CD4-positive, alpha-beta T cell (primary cell): ENCODE results near the gene KCND1. TPM values are rescaled to one million over a fixed set of nuclear protein-coding genes. Genes with fewer than 3 reads are reported as not detected.

Experiments used
- ATAC-seq: fragments of 200-7000 bp; cut with Tn5 transposase; one replicate; pipeline ENCODE4 v1.10.0; 2022; ENCODE audit warnings: mild to moderate bottlenecking; ENCODE audit not compliant: poor library complexity
- CTCF ChIA-PET: fragments of 350-600 bp; sonication (Branson Sonifier 250); formaldehyde crosslinking; loops from one replicate; lab custom pipeline; 2021; ENCODE audit warnings: antibody characterized with exemption, inconsistent platforms; lab: Charles Lee
- POLR2A ChIA-PET: fragments of 350-600 bp; sonication (Branson Sonifier 250); formaldehyde crosslinking; loops from one replicate; lab custom pipeline; 2021; ENCODE audit warnings: antibody characterized with exemption, inconsistent platforms; lab: Charles Lee
- DNase-seq, 14 experiments: peaks; one replicate each; pipeline ENCODE4 v3.0.0-alpha.2; 2013 to 2020; ENCODE audit warnings: mixed read lengths in 2 of 14
- H3K27ac ChIP-seq, 2 donors: one replicate each; pipeline versions ENCODE4 v1.5.1 to v1.7.0; 2013; ENCODE audit warnings: low read length in 2 of 2, low read depth in 1 of 2, mild to moderate bottlenecking in 1 of 2
- H3K27me3 ChIP-seq, 2 experiments: 1 replicate in 1 of 2; 2 replicates in 1 of 2; pipeline versions ENCODE4 v1.6.1 to v1.7.0; 2013; ENCODE audit warnings: low read length in 2 of 2, control low read depth in 1 of 2, mild to moderate bottlenecking in 1 of 2, moderate library complexity in 1 of 2; ENCODE audit not compliant: insufficient read depth in 2 of 2, control insufficient read depth in 1 of 2
- H3K36me3 ChIP-seq: one replicate; pipeline ENCODE4 v1.6.1; 2013; ENCODE audit warnings: low read length, control low read depth; ENCODE audit not compliant: insufficient read depth
- H3K4me1 ChIP-seq: one replicate; pipeline ENCODE4 v1.6.1; 2013; ENCODE audit warnings: low read length, control low read depth; ENCODE audit not compliant: insufficient read depth
- H3K4me3 ChIP-seq: one replicate; pipeline ENCODE4 v1.5.1; 2013; ENCODE audit warnings: mild to moderate bottlenecking, low read length, moderate library complexity
- H3K9me3 ChIP-seq, 2 experiments: 1 replicate in 1 of 2; 2 replicates in 1 of 2; pipeline versions ENCODE4 v1.6.1 to v1.7.0; 2013; ENCODE audit warnings: low read length in 2 of 2, mild to moderate bottlenecking in 2 of 2, control low read depth in 1 of 2, moderate library complexity in 1 of 2; ENCODE audit not compliant: control insufficient read depth in 1 of 2, insufficient read depth in 1 of 2
- H3K27ac Mint-ChIP-seq: one replicate; pipeline ENCODE4 v1.8.0; 2020; ENCODE audit warnings: mixed read lengths
- H3K27me3 Mint-ChIP-seq: one replicate; pipeline ENCODE4 v1.8.0; 2021; ENCODE audit warnings: mixed read lengths
- H3K36me3 Mint-ChIP-seq: one replicate; pipeline ENCODE4 v1.8.0; 2021; ENCODE audit warnings: low read depth, mixed read lengths
- H3K4me1 Mint-ChIP-seq: one replicate; pipeline ENCODE4 v1.8.0; 2021; ENCODE audit warnings: low read depth, mixed read lengths
- H3K4me3 Mint-ChIP-seq: one replicate; pipeline ENCODE4 v1.8.0; 2020; ENCODE audit warnings: mild to moderate bottlenecking, mixed read lengths
- H3K9me3 Mint-ChIP-seq: one replicate; pipeline ENCODE4 v1.8.0; 2020; ENCODE audit warnings: mixed read lengths
- CTCF ChIP-seq: fragments of 200-600 bp; IDR thresholded peaks from one replicate; pipeline ENCODE4 v1.8.0; 2022; ENCODE audit warnings: antibody characterized with exemption, mild to moderate bottlenecking
- intact Hi-C, 2 experiments: fragments of 100-400 bp; cut with DNase I in 1 of 2; cut with micrococcal nuclease in 1 of 2; formaldehyde crosslinking; loops; one replicate each; pipeline versions ENCODE4 v1.15.1 to v1.9.0; 2023 to 2025; cut with DNase I, micrococcal nuclease
- total RNA-seq, 174 experiments: library from RNA in 2 of 174; stranded (reverse) in 2 of 174; gene quantifications; one replicate each; pipeline ENCODE4 v1.2.3 and lab custom pipeline; 2021 to 2026

Gene KCND1
- total RNA-seq, 2 experiments from 2014 or later, result 1.5 to 2.7 TPM

DNA sequence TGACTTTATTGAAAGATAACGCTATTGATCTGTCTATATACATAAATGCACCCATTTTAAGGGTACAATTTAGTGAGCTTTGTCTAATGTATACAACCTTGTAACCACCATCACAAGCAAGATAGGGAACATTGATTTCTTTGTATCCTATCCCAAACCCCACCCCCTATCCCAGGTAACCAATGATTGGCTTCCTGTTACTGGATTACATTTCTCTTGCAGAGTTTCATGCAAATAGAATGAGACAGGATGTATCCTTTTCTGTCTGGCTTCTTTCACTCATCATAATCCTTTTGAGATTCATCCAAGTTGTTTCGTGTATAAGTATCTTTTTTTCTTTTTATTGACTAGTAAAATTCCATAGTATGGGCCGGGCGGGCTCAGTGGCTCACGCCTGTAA lies 32.1 kb upstream of the KCND1 start:
- H3K36me3 ChIP-seq, result peaks cover 4% of the 10 kb centered on the region
- ATAC-seq, result no peak
- Mint-ChIP-seq H3K4me1 (peaks cover 22% of the 10 kb centered on the region), H3K9me3 (no peaks in the 10 kb centered on the region), H3K27ac (peak overlapping the region; percentile 49), H3K36me3 (peaks cover 18% of the 10 kb centered on the region), H3K27me3 (no peaks in the 10 kb centered on the region), H3K4me3 (peak overlapping the region; percentile 69)
- peaks cover 27% of the 10 kb centered on the region for H3K4me1 ChIP-seq
- no peak overlapping the region for H3K4me3 ChIP-seq
- ChIA-PET CTCF (no interaction called here), POLR2A (no interaction called here)
- H3K27me3 ChIP-seq, result no peaks in the 10 kb centered on the region
- TF ChIP-seq CTCF, result no peak
- intact Hi-C loops, result loop anchor here (2.0 to 5.0 kb wide), 3 partner anchors 39 to 119 kb away; partner anchors contain the start of genes GPKOW (in 1 of the 2), OTUD5 (in 1 of the 2) and TFE3 (in 1 of the 2)
- no peaks in the 10 kb centered on the region for H3K9me3 ChIP-seq
- no peak overlapping the region for H3K27ac ChIP-seq
- no peak for DNase-seq

DNA sequence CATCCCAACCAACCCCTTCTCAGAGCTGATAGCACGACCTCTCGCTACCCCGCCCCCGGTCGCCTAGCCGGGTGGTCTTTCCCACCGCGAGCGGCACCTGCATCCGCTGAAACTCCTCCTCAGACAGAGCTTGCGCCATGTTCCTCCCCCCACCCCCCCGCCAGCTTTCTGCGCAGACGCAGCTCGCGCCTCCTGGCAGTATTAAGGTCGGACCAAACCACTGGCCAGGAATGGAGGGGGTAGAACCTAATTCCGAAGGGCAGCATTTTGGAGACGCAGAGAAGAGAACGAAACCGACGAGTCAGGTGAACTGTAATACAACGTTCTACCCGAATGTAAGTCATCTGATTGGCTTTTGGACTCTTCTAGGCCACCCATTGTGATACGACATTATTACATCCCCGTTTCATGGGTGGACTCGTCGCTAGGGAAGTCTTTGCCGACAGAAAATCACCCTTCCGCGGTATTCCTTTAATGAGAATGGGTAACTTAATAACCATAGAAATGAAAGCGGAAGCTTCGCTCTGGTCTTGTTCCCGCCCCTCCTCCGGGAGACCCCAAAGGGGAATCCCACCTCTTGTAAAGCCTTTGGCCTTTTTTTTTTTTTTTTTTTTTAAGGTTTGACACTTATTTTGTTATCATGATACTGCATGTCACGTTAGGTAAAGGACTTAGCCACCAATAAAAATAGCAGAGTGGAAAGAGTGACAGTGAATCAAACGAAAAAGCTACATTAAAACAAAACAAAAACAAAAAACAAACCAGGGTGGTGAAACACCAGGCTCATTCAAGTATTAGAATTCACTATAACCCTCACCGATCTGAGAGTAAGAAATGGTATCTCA lies 30.7 kb upstream of the KCND1 start, which contains the start of gene GRIPAP1:
GRIPAP1 (minus strand) TSS at position 174 of the 845 bp plus-strand sequence; CDS start at position 139, 35 bp downstream.
- ATAC-seq, result peak; percentile 77
- peaks cover 26% of the 10 kb centered on the region for H3K4me1 Mint-ChIP-seq
- no peaks in the 10 kb centered on the region for H3K27me3 ChIP-seq
- CTCF ChIA-PET, result interaction anchor here (0.6 to 1.0 kb wide), 2 partner anchors 44 to 148 kb away, joined by 3 to 4 read pairs; no protein-coding TSS in a partner anchor
- DNase-seq, result peak; percentile 61 to 93 (median 72)
- H3K36me3 Mint-ChIP-seq, result peaks cover 32% of the 10 kb centered on the region
- TF ChIP-seq CTCF, result no peak
- POLR2A ChIA-PET, result interaction anchor here (0.6 to 2.0 kb wide), 20 partner anchors 30 to 463 kb away, joined by 3 to 34 read pairs (median 4); partner anchors contain the start of genes KCND1, OTUD5, PQBP1 and SLC35A2
- peak within 1 kb of the TSS; percentile 98 for H3K27ac Mint-ChIP-seq
- peak within 1 kb of the TSS; percentile 93 for H3K4me3 ChIP-seq
- intact Hi-C loops, result loop anchor here (2.0 to 5.0 kb wide), 3 partner anchors 40 to 120 kb away; partner anchors contain the start of genes GPKOW (in 1 of the 2), OTUD5 (in 1 of the 2) and TFE3 (in 1 of the 2)
- peak within 1 kb of the TSS; percentile 96 for H3K4me3 Mint-ChIP-seq
- H3K27me3 Mint-ChIP-seq, result no peaks in the 10 kb centered on the region
- H3K9me3 Mint-ChIP-seq, result no peaks in the 10 kb centered on the region
- H3K27ac ChIP-seq, result peak within 1 kb of the TSS; percentile 84 to 96
- peaks cover 27% of the 10 kb centered on the region for H3K4me1 ChIP-seq
- peaks cover 16% of the 10 kb centered on the region for H3K36me3 ChIP-seq
- H3K9me3 ChIP-seq, result no peaks in the 10 kb centered on the region

- no peaks in the 10 kb centered on the region for H3K27me3 Mint-ChIP-seq
- CTCF ChIA-PET, result no interaction called here
- peaks cover 26% of the 10 kb centered on the region for H3K4me1 Mint-ChIP-seq
- H3K4me3 Mint-ChIP-seq, result peak overlapping the region; percentile 96
- POLR2A ChIA-PET, result interaction anchor here (0.6 to 2.0 kb wide), 15 partner anchors 29 to 462 kb away, joined by 3 to 34 read pairs (median 5); partner anchors contain the start of genes KCND1, OTUD5, PQBP1 and SLC35A2
- H3K27ac Mint-ChIP-seq, result peak overlapping the region; percentile 98
- H3K27me3 ChIP-seq, result no peaks in the 10 kb centered on the region
- TF ChIP-seq CTCF, result no peak
- no peaks in the 10 kb centered on the region for H3K9me3 Mint-ChIP-seq
- peaks cover 39% of the 10 kb centered on the region for H3K36me3 Mint-ChIP-seq
- H3K9me3 ChIP-seq, result no peaks in the 10 kb centered on the region
- H3K4me1 ChIP-seq, result peaks cover 27% of the 10 kb centered on the region
- peak; percentile 59 for ATAC-seq
- peaks cover 21% of the 10 kb centered on the region for H3K36me3 ChIP-seq
- DNase-seq, result peak; percentile 4 to 86 (median 36)
- intact Hi-C loops, result loop anchor here (2.0 to 5.0 kb wide), 3 partner anchors 41 to 121 kb away; partner anchors contain the start of genes GPKOW (in 1 of the 2), OTUD5 (in 1 of the 2) and TFE3 (in 1 of the 2)
- H3K4me3 ChIP-seq, result peak overlapping the region; percentile 93
- peak overlapping the region; percentile 84 to 96 for H3K27ac ChIP-seq
Measured at GRCh38 chrX:49001521-49002090, 30.0 kb upstream of the KCND1 start.
